ENCODE results near the gene R3HDM1. TPM values are rescaled to one million over a fixed set of nuclear protein-coding genes. Genes with fewer than 3 reads are reported as not detected.
"Not testable (repeated sequence)": the region's sequence is repeated elsewhere in the genome, so short reads cannot be mapped to it uniquely, and the experiment has no call there.

R3HDM1 gene
- total and polyA plus RNA-seq, 2 of the 4 experiments (the other 2 are of a cell fraction), result 5.9 to 38.1 TPM

GRCh38 chr2:135709992-135710391, 178.7 kb downstream of the R3HDM1 start:
- Histone ChIP-seq H3K9me3 (ENCODE audit: control insufficient read depth, insufficient read depth, low read length) (no peaks in the 10 kb centered on the region), H3K27me3 (ENCODE audit: control insufficient read depth, insufficient read depth, low read length) (no peaks in the 10 kb centered on the region), H2BK20ac (ENCODE audit: low read depth, low read length) (no peak overlapping the region), H3K9me1 (ENCODE audit: insufficient read depth, low read length) (no peaks in the 10 kb centered on the region), H4K8ac (ENCODE audit: low read depth in 2 of 2, low read length in 2 of 2) (no peak overlapping the region), H4K5ac (ENCODE audit: low read depth, low read length) (no peak overlapping the region), H3K23ac (ENCODE audit: low read depth, low read length) (no peak overlapping the region), H3K9ac (ENCODE audit: low read depth, low read length) (no peak overlapping the region), H4K91ac (ENCODE audit: insufficient read depth, low read depth, low read length) (no peak overlapping the region), H3K14ac (replicated peaks; ENCODE audit: low read depth, low read length) (no peak overlapping the region), H3K4me2 (ENCODE audit: low read depth, low read length) (no peak overlapping the region), H2BK120ac (ENCODE audit: low read depth, low read length) (no peak overlapping the region), H3K4me1 (ENCODE audit: control insufficient read depth, insufficient read depth, low read length) (no peaks in the 10 kb centered on the region), H3K79me1 (ENCODE audit: low read depth in 1 of 2, low read length in 2 of 2) (no peaks in the 10 kb centered on the region; a peak in 1 of 4 replicates), H2AFZ (replicated peaks; ENCODE audit: low read length, poor library complexity) (no peak overlapping the region), H3K36me3 (ENCODE audit: control insufficient read depth, insufficient read depth, low read length) (peaks cover 2% of the 10 kb centered on the region; the same call in 1 of the 2 replicates), H2BK5ac (ENCODE audit: low read depth, low read length, poor library complexity, severe bottlenecking) (no peak overlapping the region), H3K18ac (ENCODE audit: low read depth, low read length) (no peak overlapping the region), H3K27ac (ENCODE audit: insufficient read depth, low read length) (no peak overlapping the region), H2BK15ac (ENCODE audit: low read depth, low read length) (no peak overlapping the region), H3K56ac (ENCODE audit: extremely low read depth, insufficient read depth, low read length) (no peak overlapping the region), H3K4ac (ENCODE audit: low read depth, low read length) (no peak overlapping the region), H2AK5ac (ENCODE audit: low read depth, low read length) (no peak overlapping the region), H3K4me3 (ENCODE audit: insufficient read depth, low read depth, low read length) (no peak overlapping the region), H2AK9ac (replicated peaks; ENCODE audit: low read depth, low read length, poor library complexity) (no peak overlapping the region), H4K20me1 (ENCODE audit: insufficient read depth, low read length) (no peaks in the 10 kb centered on the region)
- ChIA-PET POLR2A (ENCODE audit: unreplicated experiment) (no interaction called here), CTCF (interaction anchor here (0.9 to 2.6 kb wide), 10 partner anchors 8 to 721 kb away, joined by 3 to 21 read pairs (median 4); no protein-coding TSS in a partner anchor)
- TF ChIP-seq RAD21 (IDR thresholded peaks at IDR 0.05; ENCODE audit: low read length) (peak; percentile 92), CEBPB (IDR thresholded peaks at IDR 0.05; ENCODE audit: low read depth, low read length) (no peak), POLR2A (IDR thresholded peaks at IDR 0.05; ENCODE audit: low read depth, low read length) (no peak), CTCF (conservative IDR thresholded peaks at IDR 0.05; ENCODE audit: low read depth, low read length) (peak; percentile 89), SMC3 (IDR thresholded peaks at IDR 0.05; ENCODE audit: low read depth, low read length) (peak; percentile 91)
- in situ Hi-C loops (cut with MboI; ENCODE audit: low sequenced_read_pairs), result loop anchor here (5.0 kb wide), 1 partner anchor 703 kb away; no protein-coding TSS in a partner anchor
- DNase-seq, result peak; percentile 39
- intact Hi-C loops (cut with micrococcal nuclease), result loop anchor here (1.0 to 10.0 kb wide), 6 partner anchors 135 to 723 kb away; partner anchors contain the start of genes R3HDM1 and ZRANB3
- dilution Hi-C loops (cut with HindIII; ENCODE audit: low sequenced_read_pairs, unreplicated experiment), result no loop called here
- no TSS peak for BruUV-seq (replicated peaks)
- WGBS, 2 experiments (ENCODE audit: extremely low coverage in 2 of 2, insufficient read length in 1 of 2), result 96% methylated on average over 4 of the region's 6 CpGs; no CpG with 5 or more reads in 1 of the 2 experiments
- peak; percentile 94 for ATAC-seq (ENCODE audit: low read depth)

GRCh38 chr2:135715086-135715485, 183.8 kb downstream of the R3HDM1 start:
- H2BK20ac ChIP-seq (ENCODE audit: low read depth, low read length); H3K23ac ChIP-seq (ENCODE audit: low read depth, low read length); H4K5ac ChIP-seq (ENCODE audit: low read depth, low read length); H3K79me1 ChIP-seq (ENCODE audit: low read depth in 1 of 2, low read length in 2 of 2); ATAC-seq (ENCODE audit: low read depth); POLR2A ChIA-PET (ENCODE audit: unreplicated experiment); H2BK15ac ChIP-seq (ENCODE audit: low read depth, low read length); H2AK5ac ChIP-seq (ENCODE audit: low read depth, low read length); H3K9ac ChIP-seq (ENCODE audit: low read depth, low read length); H3K27me3 ChIP-seq (ENCODE audit: control insufficient read depth, insufficient read depth, low read length); H3K27ac ChIP-seq (ENCODE audit: insufficient read depth, low read length); H3K9me1 ChIP-seq (ENCODE audit: insufficient read depth, low read length); H3K14ac ChIP-seq (replicated peaks; ENCODE audit: low read depth, low read length); H2BK5ac ChIP-seq (ENCODE audit: low read depth, low read length, poor library complexity, severe bottlenecking); H3K9me3 ChIP-seq (ENCODE audit: control insufficient read depth, insufficient read depth, low read length); H3K4me1 ChIP-seq (ENCODE audit: control insufficient read depth, insufficient read depth, low read length); CTCF ChIA-PET; H2AFZ ChIP-seq (replicated peaks; ENCODE audit: low read length, poor library complexity); in situ Hi-C loops (cut with MboI; ENCODE audit: low sequenced_read_pairs); H4K20me1 ChIP-seq (ENCODE audit: insufficient read depth, low read length); H3K56ac ChIP-seq (ENCODE audit: extremely low read depth, insufficient read depth, low read length); BruUV-seq (replicated peaks); H2BK120ac ChIP-seq (ENCODE audit: low read depth, low read length); H3K4me3 ChIP-seq (ENCODE audit: insufficient read depth, low read depth, low read length); H3K4ac ChIP-seq (ENCODE audit: low read depth, low read length); H2AK9ac ChIP-seq (replicated peaks; ENCODE audit: low read depth, low read length, poor library complexity); H4K91ac ChIP-seq (ENCODE audit: insufficient read depth, low read depth, low read length); intact Hi-C loops (cut with micrococcal nuclease); H3K4me2 ChIP-seq (ENCODE audit: low read depth, low read length); H3K18ac ChIP-seq (ENCODE audit: low read depth, low read length); dilution Hi-C loops (cut with HindIII; ENCODE audit: low sequenced_read_pairs, unreplicated experiment); H3K36me3 ChIP-seq (ENCODE audit: control insufficient read depth, insufficient read depth, low read length); H4K8ac ChIP-seq (ENCODE audit: low read depth in 2 of 2, low read length in 2 of 2); DNase-seq: not testable (repeated sequence)
- WGBS, 2 experiments (ENCODE audit: extremely low coverage in 2 of 2, insufficient read length in 1 of 2), result 100% methylated on average over 2 of the region's 9 CpGs; no CpG with 5 or more reads in 1 of the 2 experiments
